HepG2 (cell line): ENCODE measurements around the gene STAT1. TPM values are rescaled to one million over a fixed set of nuclear protein-coding genes. Genes with fewer than 3 reads are reported as not detected.

Source experiments
- DNMT3B ChIP-seq: conservative IDR thresholded peaks from 2 replicates; pipeline ENCODE4 v1.6.1; 2016; ENCODE audit warnings: missing biosample characterization, control low read depth
- DRAP1 ChIP-seq: IDR thresholded peaks from 2 replicates; pipeline ENCODE4 v1.6.1; 2016; ENCODE audit warnings: missing genetic modification reagents, missing compliant biosample characterization
- ETV6 ChIP-seq: sonication (generic); formaldehyde crosslinking; conservative IDR thresholded peaks from 2 replicates; pipeline ENCODE4 v1.4.0; 2020; ENCODE audit warnings: missing genetic modification reagents
- KLF12 ChIP-seq: sonication (generic); formaldehyde crosslinking; IDR thresholded peaks from 2 replicates; pipeline ENCODE4 v1.4.0; 2020; ENCODE audit warnings: missing genetic modification reagents, borderline replicate concordance
- PHF5A ChIP-seq: IDR thresholded peaks from one replicate; pipeline ENCODE4 v1.6.1; 2018; ENCODE audit warnings: low read depth, missing genetic modification reagents; ENCODE audit not compliant: unreplicated experiment
- SKIL ChIP-seq: sonication (generic); formaldehyde crosslinking; IDR thresholded peaks from 2 replicates; pipeline ENCODE4 v1.8.0; 2022; ENCODE audit warnings: missing genetic modification reagents, mild to moderate bottlenecking, moderate library complexity, borderline replicate concordance
- SRSF9 ChIP-seq: fragments of 200-400 bp; formaldehyde crosslinking; IDR thresholded peaks from 2 replicates; pipeline ENCODE4 v1.6.1; 2018; ENCODE audit warnings: borderline replicate concordance, mild to moderate bottlenecking, low read depth, low read length; ENCODE audit not compliant: insufficient read depth, poor library complexity, severe bottlenecking
- ZFP82 ChIP-seq: sonication (generic); formaldehyde crosslinking; IDR thresholded peaks from 2 replicates; pipeline ENCODE4 v1.5.1; 2020; ENCODE audit warnings: mild to moderate bottlenecking, missing genetic modification reagents, borderline replicate concordance
- ZNF558 ChIP-seq: sonication (generic); formaldehyde crosslinking; IDR thresholded peaks from 2 replicates; pipeline ENCODE4 v1.9.0; 2022; ENCODE audit warnings: mild to moderate bottlenecking, missing genetic modification reagents, borderline replicate concordance
- ZNF766 ChIP-seq: sonication (generic); formaldehyde crosslinking; IDR thresholded peaks from 2 replicates; pipeline ENCODE4 v1.5.0; 2020; ENCODE audit warnings: missing genetic modification reagents, borderline replicate concordance
- polyA plus RNA-seq, 8 experiments: library from polyadenylated mRNA; depleted of rRNA in 3 of 8; stranded (reverse) in 7 of 8; unstranded in 1 of 8; fragments of >200 nt; fragmentation: Illumina TruSeq in 4 of 8; extraction: Trizol in 4 of 8; gene quantifications; 2 replicates each; pipeline versions ENCODE4 v1.2.1 to v1.2.3, GENCODE V29; 2011 to 2016; ENCODE audit warnings: low read depth in 4 of 8, missing spikeins in 1 of 8, mixed read lengths in 1 of 8; ENCODE audit not compliant: insufficient read depth in 1 of 8
- total RNA-seq, 5 experiments: library from RNA; depleted of rRNA; stranded (reverse); fragments of >200 nt; fragmentation: Illumina TruSeq; extraction: Trizol; gene quantifications; 2 replicates each; pipeline ENCODE4 v1.2.3, GENCODE V29; 2016; ENCODE audit warnings: low read depth in 1 of 5
- TF ChIP-seq, protein P1 (sequence below): sonication (generic); formaldehyde crosslinking; IDR thresholded peaks from 2 replicates; pipeline ENCODE4 v1.5.0; 2020; ENCODE audit warnings: mild to moderate bottlenecking, missing genetic modification reagents
- TF ChIP-seq, protein P2 (sequence below): sonication (generic); formaldehyde crosslinking; IDR thresholded peaks from 2 replicates; pipeline ENCODE4 v1.5.0; 2020; ENCODE audit warnings: missing genetic modification reagents, mild to moderate bottlenecking, borderline replicate concordance
- TF ChIP-seq, protein P3 (sequence below): sonication (generic); formaldehyde crosslinking; IDR thresholded peaks from 2 replicates; pipeline ENCODE4 v1.4.0; 2020; ENCODE audit warnings: missing genetic modification reagents
- TF ChIP-seq, protein P4 (sequence below): sonication (generic); formaldehyde crosslinking; IDR thresholded peaks from 2 replicates; pipeline ENCODE4 v1.5.0; 2020; ENCODE audit warnings: missing genetic modification reagents

Gene STAT1
- total and polyA plus RNA-seq, 2 of the 13 experiments (the other 11 are each of a cell fraction or from before 2014, with no cell fraction given): 21.8 to 59.6 TPM

GRCh38 chr2:191013932-191014652 lies at the start of gene STAT1 (continued):
- TF ChIP-seq SRSF9 (no peak), DNMT3B (CRISPR knock-in tag) (peak; percentile 93), ETV6 (peak; percentile 98), PHF5A (CRISPR knock-in tag) (peak; percentile 77), ZFP82 (CRISPR knock-in tag) (peak; percentile 97), ZNF558 (CRISPR knock-in tag) (peak; percentile 90), ZNF766 (CRISPR knock-in tag) (no peak), DRAP1 (CRISPR knock-in tag) (peak; percentile 98), KLF12 (CRISPR knock-in tag) (peak; percentile 55; the same call in 1 of the 2 replicates), SKIL (CRISPR knock-in tag) (no peak; the same call in none of the 2 replicates)
- TF ChIP-seq, protein P1, sequence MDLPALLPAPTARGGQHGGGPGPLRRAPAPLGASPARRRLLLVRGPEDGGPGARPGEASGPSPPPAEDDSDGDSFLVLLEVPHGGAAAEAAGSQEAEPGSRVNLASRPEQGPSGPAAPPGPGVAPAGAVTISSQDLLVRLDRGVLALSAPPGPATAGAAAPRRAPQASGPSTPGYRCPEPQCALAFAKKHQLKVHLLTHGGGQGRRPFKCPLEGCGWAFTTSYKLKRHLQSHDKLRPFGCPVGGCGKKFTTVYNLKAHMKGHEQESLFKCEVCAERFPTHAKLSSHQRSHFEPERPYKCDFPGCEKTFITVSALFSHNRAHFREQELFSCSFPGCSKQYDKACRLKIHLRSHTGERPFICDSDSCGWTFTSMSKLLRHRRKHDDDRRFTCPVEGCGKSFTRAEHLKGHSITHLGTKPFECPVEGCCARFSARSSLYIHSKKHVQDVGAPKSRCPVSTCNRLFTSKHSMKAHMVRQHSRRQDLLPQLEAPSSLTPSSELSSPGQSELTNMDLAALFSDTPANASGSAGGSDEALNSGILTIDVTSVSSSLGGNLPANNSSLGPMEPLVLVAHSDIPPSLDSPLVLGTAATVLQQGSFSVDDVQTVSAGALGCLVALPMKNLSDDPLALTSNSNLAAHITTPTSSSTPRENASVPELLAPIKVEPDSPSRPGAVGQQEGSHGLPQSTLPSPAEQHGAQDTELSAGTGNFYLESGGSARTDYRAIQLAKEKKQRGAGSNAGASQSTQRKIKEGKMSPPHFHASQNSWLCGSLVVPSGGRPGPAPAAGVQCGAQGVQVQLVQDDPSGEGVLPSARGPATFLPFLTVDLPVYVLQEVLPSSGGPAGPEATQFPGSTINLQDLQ (CRISPR knock-in tag): no peak; the same call in 1 of the 2 replicates
- TF ChIP-seq, protein P2, sequence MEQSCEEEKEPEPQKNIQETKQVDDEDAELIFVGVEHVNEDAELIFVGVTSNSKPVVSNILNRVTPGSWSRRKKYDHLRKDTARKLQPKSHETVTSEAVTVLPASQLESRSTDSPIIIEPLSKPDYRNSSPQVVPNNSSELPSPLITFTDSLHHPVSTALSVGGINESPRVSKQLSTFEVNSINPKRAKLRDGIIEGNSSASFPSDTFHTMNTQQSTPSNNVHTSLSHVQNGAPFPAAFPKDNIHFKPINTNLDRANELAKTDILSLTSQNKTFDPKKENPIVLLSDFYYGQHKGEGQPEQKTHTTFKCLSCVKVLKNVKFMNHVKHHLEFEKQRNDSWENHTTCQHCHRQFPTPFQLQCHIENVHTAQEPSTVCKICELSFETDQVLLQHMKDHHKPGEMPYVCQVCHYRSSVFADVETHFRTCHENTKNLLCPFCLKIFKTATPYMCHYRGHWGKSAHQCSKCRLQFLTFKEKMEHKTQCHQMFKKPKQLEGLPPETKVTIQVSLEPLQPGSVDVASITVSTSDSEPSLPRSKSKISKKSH: peak; percentile 84
- TF ChIP-seq, protein P3, sequence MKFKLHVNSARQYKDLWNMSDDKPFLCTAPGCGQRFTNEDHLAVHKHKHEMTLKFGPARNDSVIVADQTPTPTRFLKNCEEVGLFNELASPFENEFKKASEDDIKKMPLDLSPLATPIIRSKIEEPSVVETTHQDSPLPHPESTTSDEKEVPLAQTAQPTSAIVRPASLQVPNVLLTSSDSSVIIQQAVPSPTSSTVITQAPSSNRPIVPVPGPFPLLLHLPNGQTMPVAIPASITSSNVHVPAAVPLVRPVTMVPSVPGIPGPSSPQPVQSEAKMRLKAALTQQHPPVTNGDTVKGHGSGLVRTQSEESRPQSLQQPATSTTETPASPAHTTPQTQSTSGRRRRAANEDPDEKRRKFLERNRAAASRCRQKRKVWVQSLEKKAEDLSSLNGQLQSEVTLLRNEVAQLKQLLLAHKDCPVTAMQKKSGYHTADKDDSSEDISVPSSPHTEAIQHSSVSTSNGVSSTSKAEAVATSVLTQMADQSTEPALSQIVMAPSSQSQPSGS (CRISPR knock-in tag): peak; percentile 90
- TF ChIP-seq, protein P4, sequence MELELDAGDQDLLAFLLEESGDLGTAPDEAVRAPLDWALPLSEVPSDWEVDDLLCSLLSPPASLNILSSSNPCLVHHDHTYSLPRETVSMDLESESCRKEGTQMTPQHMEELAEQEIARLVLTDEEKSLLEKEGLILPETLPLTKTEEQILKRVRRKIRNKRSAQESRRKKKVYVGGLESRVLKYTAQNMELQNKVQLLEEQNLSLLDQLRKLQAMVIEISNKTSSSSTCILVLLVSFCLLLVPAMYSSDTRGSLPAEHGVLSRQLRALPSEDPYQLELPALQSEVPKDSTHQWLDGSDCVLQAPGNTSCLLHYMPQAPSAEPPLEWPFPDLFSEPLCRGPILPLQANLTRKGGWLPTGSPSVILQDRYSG (CRISPR knock-in tag): no peak
